GM18517 (cell line): ENCODE data around the gene GJB6.

ENCODE experiments used
- ATAC-seq: cut with Tn5 transposase; IDR thresholded peaks from one replicate; pipeline ENCODE4 v1.9.1; 2021; ENCODE audit warnings: mild to moderate bottlenecking, moderate library complexity; ENCODE audit not compliant: unreplicated experiment

Gene GJB6

GRCh38 chr13:20188667-20189553, 43.2 kb downstream of the GJB6 start:
- ATAC-seq = no peak

- no peak for ATAC-seq
These were observed 45.3 kb downstream of the GJB6 start for GRCh38 chr13:20186771-20187170.

GRCh38 chr13:20185366-20186056, 46.6 kb downstream of the GJB6 start:
- no peak for ATAC-seq

DNA sequence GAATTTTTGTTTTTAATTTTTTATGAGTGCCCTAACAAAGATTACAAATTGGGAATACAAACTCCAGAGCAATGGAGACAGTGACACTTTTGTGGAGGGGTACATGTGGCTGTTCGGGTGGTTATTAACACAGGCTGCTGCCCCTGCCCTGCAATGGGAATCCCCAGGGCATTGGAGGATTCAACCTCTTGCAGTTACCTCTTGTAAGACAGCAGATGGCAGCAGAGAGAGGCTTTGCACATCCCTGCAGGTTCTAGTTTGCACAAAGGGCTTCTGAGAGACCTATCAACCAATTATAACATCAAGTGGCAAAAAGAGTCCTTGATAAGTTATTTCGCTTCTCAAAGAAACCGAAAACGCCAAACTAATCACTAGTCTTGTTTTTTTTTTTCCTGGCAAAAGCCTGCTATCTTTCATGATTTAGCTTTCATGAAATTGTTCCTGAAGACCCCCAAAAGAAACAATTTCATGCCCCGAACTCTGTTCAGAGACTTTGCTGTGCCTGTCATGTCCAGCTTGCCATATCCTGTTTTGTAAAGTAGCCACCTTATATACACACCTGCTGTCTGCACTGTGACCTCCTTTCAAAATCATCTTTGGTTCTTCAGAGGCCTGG, 49.8 kb downstream of the GJB6 start:
- ATAC-seq = no peak

DNA sequence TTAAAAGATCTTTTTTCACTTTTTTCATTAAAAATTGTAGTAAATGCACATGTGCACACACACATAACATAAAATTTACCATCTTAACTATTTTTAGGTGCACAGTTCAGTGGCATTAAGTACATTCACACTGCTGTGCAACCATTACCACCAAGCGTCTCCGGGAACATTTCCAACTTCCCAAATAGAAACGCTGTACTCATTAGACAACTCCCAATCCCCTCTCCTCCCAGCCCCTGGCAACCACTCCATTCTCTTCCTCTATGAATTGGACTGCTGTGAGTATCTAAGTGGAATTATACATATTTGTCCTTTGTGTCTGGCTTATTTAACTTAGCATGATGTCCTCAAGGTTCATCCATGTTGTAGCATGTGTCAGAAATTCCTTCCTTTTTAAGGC, 50.9 kb downstream of the GJB6 start:
- no peak for ATAC-seq

DNA sequence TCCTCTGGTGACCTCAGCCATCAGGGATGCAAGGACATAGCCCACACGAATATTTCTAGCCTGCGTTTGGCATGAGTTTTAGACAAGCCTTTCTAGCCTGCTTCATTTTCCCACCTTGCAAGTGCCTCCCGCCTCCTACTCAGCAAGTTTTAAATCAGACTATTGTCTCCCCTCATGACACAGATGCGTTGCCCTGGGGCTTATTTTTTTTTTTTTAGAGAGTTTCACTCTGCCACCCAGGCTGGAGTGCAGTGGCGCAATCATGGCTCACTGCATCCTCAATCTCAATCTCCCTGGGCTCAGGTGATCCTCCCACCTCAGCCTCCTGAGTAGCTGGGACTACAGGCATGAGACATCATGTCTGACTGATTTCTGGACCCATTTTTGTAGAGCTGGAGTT, 54.0 kb downstream of the GJB6 start:
- ATAC-seq = no peak

DNA sequence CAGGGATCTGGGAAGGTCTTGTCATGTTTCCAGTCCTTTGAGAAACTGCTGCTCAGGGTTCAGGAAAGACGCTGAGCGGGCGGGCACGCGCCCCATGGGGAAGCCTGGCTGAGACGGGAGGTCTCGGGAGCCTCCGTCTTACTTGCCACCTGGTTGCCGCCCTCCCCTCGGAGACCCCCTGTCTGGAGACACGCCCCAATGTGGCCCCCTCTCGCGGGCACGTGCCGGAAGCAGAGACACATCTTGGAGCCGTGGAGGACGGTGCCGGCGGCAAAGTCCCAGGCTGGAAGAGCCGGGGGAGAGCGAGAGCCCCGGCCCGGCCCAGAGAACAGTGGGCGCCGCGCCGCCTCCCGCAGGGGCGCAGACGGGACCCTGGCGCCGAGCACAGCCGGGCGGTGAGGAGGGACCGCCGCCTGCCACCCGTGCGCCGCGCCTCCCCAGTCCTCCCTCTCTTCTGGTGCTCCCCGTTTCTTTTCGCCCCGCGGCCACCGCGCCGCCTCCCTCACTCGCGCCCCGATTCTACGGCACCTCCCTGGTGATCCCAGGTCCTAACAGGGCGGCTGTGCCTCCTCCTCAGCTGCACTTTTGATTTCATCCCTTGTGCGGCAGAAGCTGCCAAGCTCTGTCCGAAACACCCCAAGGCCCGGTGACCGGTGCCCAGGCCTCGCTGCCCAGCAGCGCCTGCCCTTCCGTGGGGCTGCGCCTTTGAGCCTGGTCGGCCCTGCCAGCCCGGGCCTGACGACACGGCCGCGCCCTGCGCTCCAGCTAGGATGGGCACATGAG, 54.9 kb downstream of the GJB6 start:
- ATAC-seq = no peak

- no peak for ATAC-seq
These were observed 56.0 kb downstream of the GJB6 start for GRCh38 chr13:20175907-20176652.

GRCh38 chr13:20175406-20175794, 56.7 kb downstream of the GJB6 start:
- no peak for ATAC-seq

DNA sequence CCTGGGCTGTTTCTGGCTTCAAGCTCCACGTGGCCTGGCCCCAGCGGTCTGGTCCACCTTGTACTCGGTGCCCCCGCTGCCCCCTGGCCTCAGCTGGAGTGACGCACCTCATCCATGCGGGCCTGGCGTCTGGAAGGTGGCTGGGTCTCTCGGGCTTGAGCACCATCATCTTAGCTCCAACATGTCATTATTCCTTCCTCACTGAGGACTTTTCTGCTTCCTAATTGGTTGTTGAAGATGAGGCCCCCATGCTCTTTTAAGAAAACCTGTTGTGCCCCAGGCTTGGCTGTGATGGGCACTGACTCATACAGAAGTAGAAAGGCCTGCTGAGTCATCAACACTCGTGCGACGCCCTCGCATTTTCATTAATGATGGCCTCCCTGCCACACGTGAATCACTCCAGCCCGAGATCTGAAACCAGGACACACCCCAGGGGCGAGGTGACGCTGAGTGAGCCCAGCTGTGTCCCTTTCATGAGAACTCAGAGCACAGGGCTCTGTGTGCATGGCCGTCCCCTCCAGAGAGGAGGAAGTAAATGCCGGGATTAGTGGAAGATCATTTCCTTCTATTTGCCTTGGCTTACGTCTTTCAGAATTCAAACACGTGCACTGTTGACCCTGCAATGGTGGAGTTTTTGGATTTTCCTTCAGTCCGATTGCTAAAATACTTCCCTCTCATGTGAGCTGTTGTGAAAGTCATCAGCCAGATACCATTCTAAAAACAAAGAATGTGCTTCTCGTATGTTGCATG, 57.3 kb downstream of the GJB6 start:
- ATAC-seq = peak; percentile 92

- ATAC-seq = no peak
These were observed 58.9 kb downstream of the GJB6 start for GRCh38 chr13:20173116-20173746.
